IMR-90 (cell line): ENCODE data around the gene PLCG1. TPM values are rescaled to one million over a fixed set of nuclear protein-coding genes. Genes with fewer than 3 reads are reported as not detected.
A peak's percentile ranks its signal among the peaks of the same experiment; 100 is the strongest.

ENCODE experiments used
- BHLHE40 ChIP-seq: fragments of 150-350 bp; IDR thresholded peaks from 2 replicates; pipeline ENCODE4 v1.6.1; 2016; ENCODE audit warnings: mild to moderate bottlenecking, low read depth, low read length
- CTCF ChIP-seq: conservative IDR thresholded peaks from 2 replicates; pipeline ENCODE4 v1.5.1; 2012; ENCODE audit warnings: mild to moderate bottlenecking, low read depth, low read length, improper control_type of control experiment
- polyA plus RNA-seq, 3 experiments: library from polyadenylated mRNA; depleted of rRNA; stranded (reverse); fragments of >200 nt; gene quantifications; 2 replicates each; pipeline ENCODE4 v1.2.3, GENCODE V29; 2012; ENCODE audit warnings: low replicate concordance in 1 of 3
- total RNA-seq: library from RNA; depleted of rRNA; stranded (reverse); fragments of >200 nt; gene quantifications from 2 replicates; pipeline ENCODE4 v1.2.3, GENCODE V29; 2012

Gene PLCG1
- total and polyA plus RNA-seq, 2 of the 4 experiments (the other 2 are of a cell fraction): 59.1 to 69.1 TPM

- TF ChIP-seq CTCF (peak; percentile 85), BHLHE40 (no peak)
Observed at GRCh38 chr20:41095110-41095969, 42.0 kb upstream of the PLCG1 start (continued).
